GM21360 (cell line): ENCODE results near the gene ELP2.
"Not testable (repeated sequence)": the region's sequence is repeated elsewhere in the genome, so short reads cannot be mapped to it uniquely, and the experiment has no call there.

Experiments
- ATAC-seq: cut with Tn5 transposase; IDR thresholded peaks from one replicate; pipeline ENCODE4 v1.9.1; 2021; ENCODE audit warnings: mild to moderate bottlenecking, moderate library complexity; ENCODE audit not compliant: unreplicated experiment

Gene ELP2

DNA sequence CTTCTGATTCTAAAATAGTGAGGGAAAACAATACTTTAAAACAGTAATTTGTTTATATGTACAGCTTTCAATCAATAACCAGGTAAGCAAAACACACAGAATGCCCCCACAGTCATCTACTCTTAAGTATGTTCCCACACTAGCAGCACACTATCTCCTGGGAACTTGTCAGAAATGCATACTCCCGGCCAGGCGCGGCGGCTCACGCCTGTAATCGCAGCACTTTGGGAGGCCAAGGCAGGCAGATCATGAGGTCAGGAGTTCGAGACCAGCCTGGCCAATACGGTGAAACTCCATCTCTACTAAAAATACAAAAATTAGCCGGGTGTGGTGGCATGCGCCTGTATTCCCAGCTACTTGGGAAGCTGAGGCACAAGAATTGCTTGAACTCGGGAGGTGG lies 12.9 kb upstream of the ELP2 start:
- not testable (repeated sequence) for ATAC-seq

DNA sequence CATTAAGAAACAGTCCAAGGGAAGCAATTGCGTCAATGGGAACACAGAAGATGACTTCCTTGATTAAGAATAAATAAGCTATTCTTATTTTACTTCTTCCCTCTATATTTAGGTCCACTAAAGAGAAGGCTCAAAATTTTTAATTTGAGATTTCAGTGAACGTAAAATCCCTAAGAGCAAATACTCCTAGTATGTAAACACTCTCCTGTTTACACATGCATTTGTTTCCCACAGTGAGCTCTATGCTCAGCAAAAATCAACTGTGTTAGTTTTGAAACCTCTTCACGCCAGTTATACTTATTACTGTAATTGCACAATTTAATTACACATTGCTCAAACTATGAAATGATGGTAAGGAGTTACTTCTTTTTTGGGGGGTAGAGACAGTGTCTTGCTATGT lies 9.4 kb upstream of the ELP2 start:
- ATAC-seq = no peak

DNA sequence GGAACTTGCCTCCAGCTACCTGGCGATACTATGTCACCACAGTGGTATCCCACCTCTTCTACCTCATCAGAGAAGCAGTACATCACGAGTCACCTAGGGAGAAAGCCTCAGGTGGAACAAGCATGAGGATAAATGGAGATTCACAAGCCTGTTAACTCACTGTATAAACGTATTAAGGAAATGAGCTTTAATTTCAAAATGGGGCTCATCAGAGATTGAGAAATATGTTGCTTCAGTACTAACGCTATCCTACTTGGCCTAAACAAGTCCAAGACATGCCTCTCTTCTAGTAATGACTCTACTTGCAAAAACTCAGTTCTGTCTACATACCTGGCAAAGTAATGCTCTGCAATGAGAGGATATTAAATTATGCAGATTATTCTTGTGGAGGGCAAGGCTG lies 4.9 kb upstream of the ELP2 start:
- no peak for ATAC-seq

DNA sequence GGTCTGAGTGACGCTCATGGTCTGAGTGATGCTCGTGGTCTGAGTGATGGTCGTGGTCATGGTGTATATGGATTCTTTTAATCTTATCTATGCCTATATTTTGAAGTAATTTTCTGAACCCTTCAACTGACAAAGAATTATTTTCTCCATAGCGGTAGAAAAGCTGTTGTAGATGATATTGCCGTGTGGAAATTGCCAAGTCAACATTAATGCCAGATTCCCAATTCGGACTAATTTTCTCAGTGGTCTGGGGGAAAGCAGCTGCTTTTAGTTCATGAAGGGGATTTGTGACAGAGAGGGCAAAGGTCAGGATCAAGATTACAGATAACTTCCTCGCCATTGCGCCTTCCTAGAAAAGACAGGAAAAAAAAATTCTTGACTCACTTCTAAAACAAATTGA lies 3.0 kb upstream of the ELP2 start:
- no peak for ATAC-seq

DNA sequence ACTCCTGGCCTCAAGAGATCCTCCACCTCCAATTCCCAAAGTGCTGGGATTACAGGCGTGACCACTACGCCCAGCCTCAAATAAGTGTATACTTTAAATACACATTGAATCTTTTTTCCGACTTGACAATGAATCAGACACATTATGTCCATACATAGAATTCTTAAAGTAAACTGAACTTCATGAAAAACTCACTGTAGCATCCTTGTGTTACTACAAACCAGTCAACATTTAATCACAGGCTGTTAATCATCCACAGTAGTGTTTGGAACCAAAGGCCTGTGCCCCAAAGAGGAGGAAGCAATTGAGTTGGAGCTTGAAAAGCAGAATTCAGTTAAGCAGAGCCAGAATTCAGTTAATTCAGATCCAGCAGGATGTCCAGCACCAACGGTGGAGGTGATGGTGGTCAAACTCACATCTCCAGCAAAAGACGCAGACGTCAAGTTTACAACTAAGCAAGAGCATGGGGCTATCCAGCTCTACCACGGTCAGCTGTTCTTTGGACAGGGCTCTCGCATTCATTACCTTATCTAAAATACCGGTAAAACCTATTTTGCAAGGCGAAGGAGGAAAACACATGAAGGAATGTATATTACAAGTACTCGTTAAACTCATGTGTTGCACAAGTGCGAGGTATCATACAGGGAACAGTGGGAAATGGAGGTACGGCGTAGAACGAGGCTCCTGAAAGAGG lies 1.7 kb upstream of the ELP2 start:
- ATAC-seq = no peak

DNA sequence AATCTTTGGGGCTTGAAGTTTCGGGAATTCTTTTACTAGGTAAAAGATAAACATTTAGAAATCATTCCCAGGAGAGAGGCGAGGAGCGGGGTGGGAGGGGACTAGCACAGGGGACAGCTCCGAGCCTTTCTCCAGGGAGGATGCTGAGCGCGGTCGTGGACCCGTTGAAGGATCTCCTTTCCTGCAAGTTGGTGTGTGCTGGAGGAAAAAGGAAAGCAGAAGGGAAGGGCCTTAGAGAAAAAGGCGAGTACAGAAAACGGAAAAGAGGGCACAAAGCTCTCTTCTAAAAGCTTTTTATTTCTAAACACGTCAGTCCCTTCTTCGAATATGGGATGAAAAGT lies 1.2 kb upstream of the ELP2 start:
- no peak for ATAC-seq

DNA sequence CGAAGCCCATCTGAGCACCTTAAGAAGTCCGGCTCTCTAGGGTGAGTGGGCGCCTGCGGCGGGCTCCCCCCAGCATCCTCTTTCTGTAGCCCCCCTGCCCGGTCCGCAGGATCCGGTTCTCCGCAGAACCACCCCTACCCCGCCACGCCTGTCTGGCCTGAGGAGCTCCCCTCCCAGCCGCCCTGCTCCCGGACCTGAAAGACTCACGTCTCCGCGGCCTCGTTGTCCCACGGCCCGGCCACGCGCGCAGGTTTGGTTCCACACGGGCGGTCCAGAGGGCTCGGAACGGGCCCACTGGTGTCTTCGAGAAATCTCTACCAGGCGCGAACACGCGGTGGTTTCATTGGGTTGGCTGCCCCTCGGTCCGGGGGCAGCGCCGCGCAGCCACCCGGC lies 796 bp upstream of the ELP2 start:
- ATAC-seq = peak; percentile 11

DNA sequence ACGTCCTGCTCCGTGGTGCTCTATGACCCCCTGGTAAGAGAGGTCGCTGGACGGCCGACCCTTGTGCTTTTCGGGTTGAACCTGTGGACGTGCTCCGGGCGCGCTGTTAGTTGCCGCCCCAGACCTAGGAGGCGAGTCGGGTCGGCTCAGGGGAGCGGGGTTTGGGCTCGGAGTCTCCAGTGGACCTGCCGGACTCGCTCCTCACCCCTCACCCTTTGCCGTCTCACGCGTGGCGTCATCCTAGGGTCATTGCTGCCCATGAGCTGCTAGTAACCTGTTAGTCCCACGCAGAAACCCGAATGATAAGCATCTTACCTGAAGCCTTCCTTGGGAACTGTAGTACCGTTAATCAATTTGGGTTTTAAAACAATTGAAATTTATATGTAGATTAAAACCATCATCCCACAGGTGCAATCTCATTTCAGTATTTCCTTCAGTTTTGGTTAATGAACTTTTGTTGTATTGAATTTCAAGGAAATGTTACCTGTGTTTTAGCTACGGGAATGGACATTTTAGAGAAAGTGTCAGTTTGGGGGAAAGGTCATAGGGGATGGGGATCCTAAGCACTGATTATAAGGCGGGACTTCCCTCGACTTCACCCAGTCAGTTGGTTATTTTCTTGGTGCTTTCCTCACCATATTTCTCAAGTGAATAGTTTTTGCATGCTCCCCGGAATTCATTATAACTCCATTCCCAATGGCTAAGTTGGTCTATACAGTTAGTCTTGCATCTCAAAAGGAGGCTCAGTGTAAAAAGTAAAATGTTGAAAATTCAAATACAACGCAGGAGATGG lies 536 bp downstream of the ELP2 start:
- peak; percentile 17 for ATAC-seq

DNA sequence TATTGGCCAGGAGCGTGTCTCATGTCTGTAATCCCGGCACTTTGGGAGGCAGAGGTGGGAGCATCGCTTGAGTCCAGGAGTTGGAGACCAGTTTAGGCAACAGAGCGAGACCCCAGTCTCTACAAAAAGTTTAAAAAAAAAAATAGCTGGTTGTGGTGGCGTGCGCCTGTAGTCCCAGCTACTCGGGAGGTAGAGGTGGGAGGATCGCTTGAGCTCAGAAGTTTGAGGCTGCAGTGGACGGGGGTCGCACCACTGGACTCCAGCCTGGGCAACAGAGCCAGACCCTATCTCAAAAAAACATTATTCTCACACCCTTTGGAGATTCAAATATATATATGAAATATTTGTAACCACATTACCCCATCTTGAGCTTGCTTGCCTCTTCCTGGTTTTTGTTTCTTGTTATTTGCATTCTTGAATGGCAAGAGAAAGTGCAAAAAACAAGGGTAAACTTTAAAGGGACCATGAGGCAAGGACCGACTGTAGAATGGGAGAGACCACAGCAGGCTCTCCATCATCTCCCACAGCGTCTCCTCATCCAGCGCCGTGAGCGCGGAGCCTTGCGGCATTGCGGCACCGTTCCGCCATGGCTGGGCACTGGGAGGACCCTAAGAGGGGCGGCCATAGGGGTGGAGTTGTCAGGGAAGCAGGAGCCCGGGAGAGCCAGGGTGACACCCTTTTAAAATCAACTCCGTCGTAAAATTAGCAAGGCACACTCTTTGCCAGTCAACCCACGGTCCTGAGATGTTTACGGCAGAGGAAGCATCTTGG lies 1.4 kb downstream of the ELP2 start:
- no peak for ATAC-seq

DNA sequence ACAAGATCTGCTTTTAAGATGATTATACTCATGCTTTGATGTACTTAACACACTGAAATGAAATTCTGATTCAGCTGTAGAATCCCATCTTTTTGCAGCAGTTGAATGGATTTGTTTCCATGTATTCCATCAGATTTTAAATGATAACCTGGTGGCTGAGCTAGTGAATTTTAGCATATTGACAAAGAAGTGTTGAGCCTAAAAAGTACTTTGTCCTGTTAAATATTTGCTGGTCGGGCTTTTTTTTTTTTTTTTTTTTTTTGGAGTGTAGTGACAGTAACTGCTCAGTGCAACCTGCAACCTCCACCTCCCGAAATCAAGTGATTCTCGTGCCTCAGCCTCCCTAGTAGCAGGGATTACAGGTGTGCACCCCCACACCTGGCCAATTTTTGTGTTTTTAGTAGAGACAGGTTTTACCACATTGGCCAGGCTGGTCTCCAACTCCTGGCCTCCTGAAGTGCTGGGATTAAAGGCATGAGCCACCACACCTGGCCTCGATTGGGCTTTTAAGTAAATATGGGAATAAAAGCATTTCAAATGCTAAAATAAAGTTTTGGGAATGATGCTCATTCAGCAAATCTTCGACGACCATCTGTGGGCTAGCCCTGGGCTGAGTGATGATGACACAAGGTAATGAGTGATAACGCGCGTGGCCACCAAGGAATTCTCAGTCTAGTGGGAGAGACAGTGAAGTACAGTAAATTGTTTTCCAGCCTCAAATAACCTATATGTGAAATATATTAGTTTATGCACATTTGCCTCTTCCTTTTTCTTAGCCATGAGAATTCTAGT lies 2.2 kb downstream of the ELP2 start:
- no peak for ATAC-seq

DNA sequence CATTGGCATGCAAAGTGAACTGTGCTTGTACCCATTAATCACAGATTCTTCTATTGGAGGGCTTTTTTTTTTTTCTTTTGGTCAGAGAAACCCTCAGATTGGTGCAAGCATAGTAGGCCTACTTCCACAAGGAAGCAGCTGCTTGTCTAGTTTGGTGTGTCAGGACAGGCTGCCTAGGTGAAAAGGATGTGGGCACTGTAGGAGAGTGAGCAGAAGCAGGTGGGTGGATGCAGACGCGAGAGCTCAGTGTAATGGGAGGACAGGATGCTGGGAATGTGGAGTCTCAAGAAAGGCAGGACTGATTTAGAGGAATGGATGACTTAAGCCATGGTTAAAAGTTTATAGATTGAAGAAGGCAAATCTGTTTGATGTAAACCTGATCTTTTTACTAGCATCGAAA lies 3.1 kb downstream of the ELP2 start:
- ATAC-seq = no peak

DNA sequence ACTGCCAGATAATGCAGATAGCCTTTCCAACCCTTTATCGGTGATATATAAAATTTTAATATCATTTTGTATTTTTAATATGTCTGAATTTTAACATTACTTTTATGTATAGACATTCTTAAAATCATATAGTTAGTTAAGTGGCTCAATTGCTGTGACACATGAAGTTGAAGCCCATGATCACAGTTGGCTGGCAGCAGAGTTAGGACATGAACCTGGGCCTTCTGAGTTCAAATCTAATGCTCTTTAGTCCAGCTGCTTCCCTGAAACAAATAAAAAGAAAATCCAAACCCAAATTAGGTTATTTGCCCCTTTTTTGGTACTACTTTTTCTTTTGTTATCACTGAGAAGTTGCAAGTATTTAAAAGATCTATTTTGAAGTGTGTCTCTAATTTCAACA lies 5.6 kb downstream of the ELP2 start:
- ATAC-seq = no peak

DNA sequence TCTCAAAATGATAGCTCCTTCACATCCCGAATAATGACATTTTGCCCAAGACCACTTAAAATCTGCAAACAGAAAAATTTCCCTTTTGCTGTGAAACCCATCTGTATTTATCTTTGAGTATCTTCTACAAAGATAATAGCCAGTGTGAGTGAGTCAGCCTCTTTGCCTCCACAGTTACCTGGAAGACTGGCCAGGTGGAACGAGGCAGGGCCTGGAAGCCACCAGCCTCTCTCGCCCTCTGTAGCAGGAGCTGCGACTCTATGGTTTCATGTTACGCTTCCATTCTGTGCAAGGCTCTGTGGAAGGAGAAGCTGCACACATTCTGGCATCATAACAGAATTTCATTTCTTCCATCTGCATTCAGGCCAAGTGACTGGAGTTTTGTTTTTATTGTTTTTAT lies 9.5 kb downstream of the ELP2 start:
- no peak for ATAC-seq

DNA sequence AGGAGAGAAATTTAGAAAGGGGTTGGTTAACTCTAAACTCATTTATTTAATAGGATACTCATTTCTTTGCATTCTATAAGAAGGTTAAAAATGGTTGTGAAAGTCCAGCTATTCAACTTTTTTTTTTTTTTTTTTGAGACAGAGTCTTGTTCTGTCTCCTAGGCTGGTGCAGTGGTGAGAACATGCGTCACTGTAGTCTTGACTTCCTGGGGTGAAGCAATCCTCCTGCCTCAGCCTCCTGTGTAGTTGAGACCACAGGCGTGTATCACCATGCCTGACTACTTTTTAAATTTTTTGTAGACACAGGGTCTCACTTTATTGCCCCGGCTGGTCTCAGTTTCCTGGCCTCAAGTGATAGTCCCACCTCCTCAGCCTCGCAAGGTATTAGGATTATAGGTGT lies 11.9 kb downstream of the ELP2 start:
- no peak for ATAC-seq

DNA sequence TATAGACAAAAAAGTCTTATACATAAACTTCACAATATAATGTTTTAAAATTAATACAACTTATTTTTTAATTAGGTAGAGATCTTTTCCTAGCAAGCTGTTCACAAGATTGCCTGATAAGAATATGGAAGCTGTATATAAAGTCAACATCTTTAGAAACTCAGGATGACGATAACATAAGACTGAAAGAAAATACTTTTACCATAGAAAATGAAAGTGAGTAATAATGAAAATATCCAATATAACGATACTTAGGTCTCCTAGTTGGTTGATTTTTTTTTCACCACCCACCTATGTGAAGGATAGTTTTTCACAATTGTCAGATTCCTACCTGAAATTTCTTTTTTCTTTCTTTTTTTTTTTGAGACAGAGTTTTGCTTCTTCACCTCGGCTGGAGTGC lies 13.1 kb downstream of the ELP2 start:
- ATAC-seq = no peak

DNA sequence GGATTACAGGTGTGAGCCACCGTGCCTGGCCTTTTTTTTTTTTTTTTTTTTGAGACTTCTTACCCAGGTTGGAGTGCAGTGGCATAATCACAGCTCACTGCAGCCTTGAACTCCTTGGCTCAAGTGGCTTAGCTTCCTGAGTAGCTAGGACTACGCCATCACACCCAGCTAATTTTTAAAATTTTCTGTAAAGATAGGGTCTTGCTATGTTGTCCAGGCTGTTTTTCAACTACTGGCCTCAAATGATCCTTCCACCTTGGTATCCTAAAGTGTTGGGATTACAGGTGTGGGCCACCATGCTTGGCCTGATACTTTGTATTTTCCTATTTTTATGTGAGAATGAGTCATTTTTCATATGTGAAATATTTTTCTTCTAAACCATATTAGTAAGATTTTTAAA lies 13.7 kb downstream of the ELP2 start:
- ATAC-seq = no peak

DNA sequence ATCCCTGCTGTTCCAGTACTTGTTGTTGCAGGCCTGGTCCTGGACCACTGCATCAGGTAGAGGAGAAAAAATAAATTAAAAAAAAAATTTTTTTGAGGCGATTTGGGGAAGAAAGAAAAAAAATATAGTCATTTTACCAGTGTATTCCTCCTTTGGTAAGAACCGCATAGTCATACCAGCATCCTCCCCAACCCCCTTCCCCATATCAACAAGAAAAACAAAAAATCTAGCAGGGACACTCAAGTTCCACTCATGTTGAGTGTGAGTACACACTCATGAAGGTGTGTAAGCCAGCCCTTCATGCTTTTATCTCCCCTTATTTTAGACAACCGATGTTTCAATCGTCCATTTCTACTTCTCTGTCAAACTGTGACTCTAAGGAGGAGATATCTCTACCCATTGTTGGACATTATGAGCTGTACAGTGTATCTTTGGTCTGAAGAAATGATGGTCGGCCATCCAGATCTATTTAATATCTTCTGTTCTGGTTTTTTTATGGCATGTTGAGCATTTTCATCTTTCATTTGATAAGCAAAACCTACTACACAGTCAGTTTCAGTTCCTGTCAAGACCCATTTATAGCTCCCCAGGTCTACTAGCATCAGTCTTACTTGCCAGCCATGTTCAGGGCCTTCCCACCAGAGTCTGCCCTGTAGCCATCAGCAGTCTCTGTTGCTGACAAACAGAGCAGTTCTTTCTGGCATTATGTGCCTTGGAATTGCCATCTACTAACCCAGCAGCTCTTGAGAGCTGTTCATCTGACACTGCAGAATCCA lies 20.0 kb downstream of the ELP2 start:
- peak; percentile 97 for ATAC-seq

DNA sequence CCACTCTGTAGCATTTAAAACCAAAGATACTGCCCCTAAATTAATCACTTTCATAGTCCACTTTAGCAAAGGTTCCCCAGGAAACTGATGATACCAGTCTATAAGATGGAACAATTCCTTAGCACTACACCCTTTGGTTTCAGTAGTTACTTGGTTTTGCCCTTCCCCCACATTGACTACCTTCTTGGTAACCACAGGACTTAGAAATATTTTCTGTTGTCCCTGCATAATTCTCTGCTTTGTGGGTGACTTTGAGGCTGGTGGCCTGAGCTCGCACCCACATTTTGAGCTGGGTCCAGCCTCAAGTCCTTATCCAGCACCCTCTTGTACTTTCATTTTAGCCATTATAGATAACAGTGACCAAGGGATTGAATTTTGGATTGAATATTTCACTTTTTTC lies 23.1 kb downstream of the ELP2 start:
- ATAC-seq = no peak

DNA sequence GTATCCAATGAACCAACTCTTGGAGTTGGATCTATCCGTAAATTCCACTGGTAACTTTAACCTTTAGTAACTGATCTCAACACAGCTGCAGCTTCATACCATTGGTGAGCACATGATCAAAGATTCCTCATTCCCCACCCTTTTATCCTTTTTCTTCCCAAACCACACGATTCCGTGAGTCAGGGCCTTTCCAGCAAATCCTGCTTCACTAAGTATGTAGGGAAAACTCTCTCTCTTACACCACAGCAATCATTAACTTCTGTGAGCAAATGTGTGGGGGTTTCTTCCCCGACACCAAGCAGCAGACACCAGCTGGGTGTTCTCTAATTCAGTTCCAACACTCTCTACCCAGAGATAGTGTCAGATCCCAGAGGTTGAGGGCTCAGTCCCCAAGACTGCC lies 23.5 kb downstream of the ELP2 start:
- ATAC-seq = no peak

DNA sequence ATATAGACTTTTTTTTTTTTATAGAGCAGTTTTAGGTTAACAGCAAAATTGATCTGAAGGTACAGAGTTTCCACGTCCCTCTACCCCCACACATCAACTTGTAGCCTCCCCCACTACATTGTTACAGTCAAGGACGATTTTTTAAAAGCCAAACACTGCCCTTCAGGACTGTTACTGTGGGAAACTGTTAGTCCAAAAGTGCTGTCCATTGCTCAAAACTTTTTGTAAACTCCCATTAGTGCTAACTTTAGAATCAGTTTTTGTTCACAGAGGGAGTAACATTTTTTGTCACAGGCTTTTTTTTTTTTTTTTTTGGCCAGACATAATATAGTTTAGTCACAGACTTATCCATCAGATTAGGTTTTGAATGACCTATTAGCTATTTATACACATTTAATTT lies 24.1 kb downstream of the ELP2 start:
- no peak for ATAC-seq
